Hepatocyte (in vitro differentiated cells): ENCODE measurements around the gene RRP15.

Experiments used
- CTCF ChIP-seq: fragments of 200-600 bp; sonication (generic); IDR thresholded peaks from 2 replicates; pipeline ENCODE4 v1.5.1; 2016; ENCODE audit warnings: antibody characterized with exemption, mild to moderate bottlenecking; ENCODE audit not compliant: poor library complexity
- EZH2 ChIP-seq: fragments of 200-600 bp; sonication (generic); IDR thresholded peaks from 2 replicates; pipeline ENCODE4 v1.6.1; 2016; ENCODE audit warnings: antibody characterized with exemption, mild to moderate bottlenecking, borderline replicate concordance
- EZH2phosphoT487 ChIP-seq: fragments of 200-600 bp; sonication (generic); IDR thresholded peaks from one replicate; pipeline ENCODE4 v1.6.1; 2018; ENCODE audit warnings: antibody characterized with exemption, mild to moderate bottlenecking, low read depth, moderate library complexity; ENCODE audit not compliant: unreplicated experiment, severe bottlenecking

- TF ChIP-seq CTCF (peak; percentile 12), EZH2 (no peak), EZH2phosphoT487 (no peak)
Measured at GRCh38 chr1:218345673-218346390, 60.7 kb downstream of the RRP15 start.
